NCI-H510A (cell line): ENCODE results near the gene CHST3.

Experiments
- DNase-seq: peaks from one replicate; lab custom pipeline; 2025; lab: John Stamatoyannopoulos, UW

Gene CHST3

GRCh38 chr10:72010234-72010973 is 46.2 kb downstream of the CHST3 start:
- no peak for DNase-seq

GRCh38 chr10:72011016-72011415 is 46.8 kb downstream of the CHST3 start:
- no peak for DNase-seq

DNA sequence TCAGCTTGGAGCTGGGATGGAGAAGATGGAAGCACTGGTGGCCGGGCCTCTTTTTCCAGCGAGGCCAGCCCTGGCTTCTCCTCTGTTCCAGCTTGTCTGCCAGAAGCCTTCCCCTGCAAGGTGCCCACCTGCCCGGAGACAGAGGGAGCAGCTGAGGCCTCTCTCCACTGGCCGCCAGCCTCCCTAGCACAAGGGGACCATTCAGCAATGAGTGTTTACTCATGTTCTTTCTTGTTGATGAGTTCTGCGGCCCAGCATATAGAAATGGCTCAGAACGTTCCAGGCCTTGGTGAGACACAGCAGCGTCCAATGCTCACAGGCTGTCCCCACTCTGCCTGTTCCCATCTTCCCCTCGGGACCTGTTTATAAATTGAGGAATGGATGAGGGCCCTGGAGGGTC is 47.3 kb downstream of the CHST3 start:
- DNase-seq = no peak

GRCh38 chr10:72011976-72012512 is 47.8 kb downstream of the CHST3 start:
- no peak for DNase-seq

- DNase-seq = no peak
Observed at GRCh38 chr10:72012796-72013195, 48.6 kb downstream of the CHST3 start.

- DNase-seq = no peak
Observed at GRCh38 chr10:72013202-72013945, 49.2 kb downstream of the CHST3 start.

DNA sequence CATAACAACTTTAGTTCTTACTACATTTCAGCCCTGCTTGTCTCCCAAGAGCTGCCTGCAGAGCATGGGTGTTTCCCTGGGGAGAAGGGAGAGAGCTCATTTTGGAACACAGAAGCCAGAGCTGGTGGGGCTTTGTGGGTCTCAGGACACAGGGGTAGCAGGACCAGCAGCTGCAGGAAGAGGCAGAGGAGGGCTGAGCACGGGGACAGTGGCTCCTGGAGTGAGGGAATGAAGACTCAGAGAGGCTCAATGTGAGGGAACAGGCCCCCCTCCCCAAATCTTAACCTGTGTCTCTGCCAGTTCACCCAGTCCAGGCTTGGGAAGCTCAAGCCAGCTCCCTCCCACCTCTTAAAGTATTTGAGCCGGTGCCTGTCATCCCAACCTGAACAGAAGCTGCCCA is 50.0 kb downstream of the CHST3 start:
- DNase-seq = no peak

DNA sequence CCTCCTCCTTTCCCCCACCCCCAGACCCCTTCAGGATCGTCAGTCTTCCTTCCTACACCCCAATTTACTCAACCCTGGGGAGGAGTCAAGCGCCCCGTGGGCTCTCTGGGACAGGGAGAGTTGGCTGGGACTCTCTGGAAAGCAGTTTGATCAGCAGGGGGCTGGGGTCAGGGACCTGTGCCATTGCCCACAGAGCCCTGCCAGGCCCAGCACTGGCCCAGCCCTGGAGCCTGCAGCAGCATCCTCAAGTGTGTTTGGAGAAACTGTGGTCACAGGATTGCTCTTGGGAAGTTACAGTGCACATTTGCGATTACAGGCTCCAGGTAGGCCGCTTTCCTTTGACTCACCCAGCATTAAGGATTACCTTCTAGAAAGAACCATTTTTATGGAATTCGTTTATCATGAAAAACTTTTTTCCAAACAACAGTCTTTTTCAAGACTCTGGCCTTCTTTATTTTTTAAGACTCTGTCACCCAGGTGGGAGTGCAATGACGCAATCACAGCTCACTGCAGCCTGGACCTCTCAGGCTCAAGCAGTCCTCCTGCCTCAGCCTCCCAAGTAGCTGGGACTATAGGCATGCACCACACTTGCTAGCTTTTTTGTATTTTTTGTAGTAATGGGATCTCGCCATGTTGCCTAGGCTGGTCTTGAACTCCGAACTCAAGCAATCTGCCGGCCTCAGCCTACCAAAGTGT is 50.7 kb downstream of the CHST3 start:
- DNase-seq = no peak

- DNase-seq = no peak
Observed at GRCh38 chr10:72015841-72016240, 51.6 kb downstream of the CHST3 start.

DNA sequence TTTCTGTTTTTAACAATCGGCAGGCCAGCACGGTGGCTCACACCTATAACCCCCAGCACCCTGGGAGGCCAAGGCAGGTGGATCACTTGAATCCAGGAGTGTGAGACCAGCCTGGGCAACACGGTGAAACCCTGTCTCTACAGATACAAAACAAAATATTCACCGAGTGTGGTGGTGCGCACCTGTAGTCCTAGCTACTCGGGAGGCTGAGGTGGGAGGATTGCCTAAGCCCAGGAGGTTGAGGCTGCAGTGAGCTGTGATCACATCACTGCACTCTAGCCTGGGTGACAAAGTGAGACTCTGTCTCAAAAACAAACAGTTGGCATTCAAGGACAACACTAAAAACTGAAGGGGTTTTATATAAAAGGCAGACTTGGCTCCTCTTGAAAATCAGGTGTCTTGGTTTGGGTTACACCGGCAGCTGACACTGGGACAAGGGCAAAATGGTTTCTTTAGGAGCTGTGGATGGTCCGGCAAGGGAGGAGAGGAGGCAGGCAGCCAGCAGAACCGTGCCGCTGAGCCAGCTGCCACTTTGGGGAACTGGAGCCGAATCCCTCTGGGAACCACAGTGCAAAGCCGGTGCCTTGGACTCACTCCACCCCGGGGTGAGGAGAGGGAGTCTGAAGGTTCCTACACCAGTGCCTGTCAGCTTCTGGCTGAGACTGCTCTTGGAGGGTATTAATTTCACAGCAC is 52.6 kb downstream of the CHST3 start:
- no peak for DNase-seq

DNA sequence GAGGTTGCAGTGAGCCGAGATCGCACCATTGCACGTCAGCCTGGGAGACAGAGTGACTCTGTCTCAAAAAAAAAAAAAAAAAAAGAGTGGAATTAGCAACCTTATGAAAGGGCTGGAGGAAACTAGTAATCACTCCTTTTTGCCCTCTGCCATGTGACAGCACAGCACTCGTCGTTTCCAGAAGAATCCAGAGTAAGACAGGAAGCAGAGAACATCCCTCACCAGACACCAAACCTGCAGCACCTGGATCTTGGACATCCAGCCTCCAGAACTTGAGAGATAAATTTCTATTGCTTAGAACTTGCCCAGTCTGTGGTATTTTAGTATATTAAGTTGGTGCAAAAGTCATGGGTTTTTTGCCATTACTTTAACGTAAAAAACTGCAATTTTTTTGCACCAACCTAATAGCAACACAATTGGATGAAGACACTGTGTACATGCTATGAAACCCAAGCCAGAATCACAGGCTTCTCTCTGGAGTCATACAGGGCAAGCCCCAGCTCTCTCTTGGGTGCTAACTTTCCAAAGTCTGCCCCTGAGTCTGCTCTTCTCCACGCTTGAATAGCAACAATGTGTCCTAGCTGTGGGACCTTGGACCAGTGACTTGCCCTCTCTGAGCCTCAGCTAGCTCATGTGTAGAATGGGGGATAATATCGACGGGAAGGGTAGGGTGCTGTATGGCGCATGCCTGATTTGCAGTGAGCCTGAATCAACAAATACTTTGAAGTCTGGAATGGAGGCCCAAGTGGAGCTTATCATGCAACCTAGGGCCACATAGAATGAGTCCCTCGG is 55.1 kb downstream of the CHST3 start:
- DNase-seq = no peak

DNA sequence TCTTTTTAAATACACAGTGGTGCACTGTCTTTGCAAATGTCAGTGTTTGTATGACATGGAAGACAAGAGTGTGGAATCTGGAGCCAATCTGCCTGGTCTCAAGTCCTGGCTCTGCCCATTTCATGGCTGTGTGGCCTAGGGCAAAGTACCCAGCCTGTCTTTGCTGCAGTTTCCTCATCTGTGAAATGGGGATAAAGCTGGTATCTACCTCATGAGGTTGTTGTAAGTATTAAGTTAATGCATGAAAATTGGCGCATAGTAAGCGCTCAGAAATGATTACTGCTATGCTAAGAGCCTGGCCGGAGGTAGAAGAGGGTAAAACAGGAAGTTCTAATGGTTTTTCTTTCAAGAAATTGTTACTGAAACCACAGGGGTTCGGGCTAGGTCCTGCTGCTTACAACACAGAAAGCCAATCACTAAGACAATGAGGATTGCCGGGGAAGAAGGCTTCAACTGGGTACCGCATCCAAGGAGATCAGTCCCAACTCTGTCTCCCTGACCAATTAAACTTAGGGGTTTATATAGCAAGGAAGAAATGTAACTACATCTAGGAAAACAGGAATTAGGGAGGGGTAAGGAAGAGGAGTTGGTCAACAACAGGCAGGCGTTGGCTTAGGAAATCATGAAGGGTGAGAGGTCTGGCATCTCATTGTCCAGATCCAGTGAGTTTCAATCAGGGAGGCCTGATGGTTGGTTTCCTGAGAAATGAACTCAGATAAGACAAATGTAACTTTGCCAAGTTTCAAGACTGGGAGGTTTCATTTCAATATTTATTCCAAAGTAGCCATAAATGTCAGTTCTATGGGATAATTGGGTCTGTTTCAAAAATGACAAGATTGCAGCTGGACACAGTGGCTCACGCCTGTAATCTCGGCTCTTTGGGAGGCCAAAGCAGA is 57.0 kb downstream of the CHST3 start:
- DNase-seq = no peak

DNA sequence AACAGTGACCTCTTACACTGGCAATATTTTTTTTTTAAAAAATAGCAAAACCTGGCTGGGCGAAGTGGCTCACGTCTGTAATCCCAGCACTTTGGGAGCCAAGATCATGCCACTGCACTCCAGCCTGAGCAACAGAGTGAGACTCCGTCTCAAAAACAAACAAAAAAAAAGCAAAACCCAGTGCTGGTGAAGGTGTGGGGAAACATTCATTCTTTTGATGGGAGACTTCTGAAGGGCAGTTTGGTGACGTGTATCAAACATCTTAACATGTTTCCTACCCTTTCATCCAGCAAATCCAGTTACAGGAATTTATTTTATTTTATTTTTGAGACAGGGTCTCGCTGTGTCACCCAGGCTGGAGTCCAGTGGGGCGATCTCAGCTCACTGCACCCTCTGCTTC is 58.0 kb downstream of the CHST3 start:
- no peak for DNase-seq

DNA sequence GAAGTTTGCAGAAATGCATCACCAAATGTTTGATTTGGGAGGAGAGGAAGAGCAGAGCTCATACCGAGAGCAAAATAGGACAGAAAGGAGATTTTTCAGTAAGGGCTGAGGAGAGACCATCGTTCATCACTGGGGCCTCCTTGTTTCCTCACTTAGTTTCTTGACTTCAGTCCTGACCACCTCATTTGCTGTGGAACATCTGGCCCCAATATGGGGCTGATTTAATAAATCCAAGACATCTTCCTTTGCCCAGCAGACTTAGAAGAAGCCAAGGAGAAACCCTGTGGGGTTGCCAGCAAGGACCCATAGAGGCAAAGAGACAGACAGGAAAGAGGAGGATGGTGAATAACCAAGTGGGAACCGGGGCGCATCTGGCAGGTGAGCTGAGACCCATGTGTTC is 60.4 kb downstream of the CHST3 start:
- DNase-seq = no peak

DNA sequence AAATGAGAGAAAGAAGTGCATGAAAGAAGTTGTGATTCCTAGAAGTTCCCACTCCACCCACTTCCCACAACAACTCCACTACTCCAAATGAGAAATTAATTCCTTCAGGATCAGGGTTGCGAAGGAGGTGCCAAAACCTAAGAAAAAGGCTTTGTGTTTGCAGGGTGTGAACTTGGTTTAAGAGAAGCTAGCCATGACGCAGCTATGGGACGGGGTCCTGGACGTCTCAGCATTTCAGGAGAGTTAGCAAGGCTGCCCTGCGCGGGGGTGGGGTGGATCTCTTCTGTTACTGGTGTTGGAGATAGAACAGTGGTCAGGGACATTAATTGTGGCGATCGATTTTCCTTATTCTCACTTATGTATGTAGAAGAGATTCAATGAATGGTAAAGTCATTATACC is 61.2 kb downstream of the CHST3 start:
- no peak for DNase-seq

DNA sequence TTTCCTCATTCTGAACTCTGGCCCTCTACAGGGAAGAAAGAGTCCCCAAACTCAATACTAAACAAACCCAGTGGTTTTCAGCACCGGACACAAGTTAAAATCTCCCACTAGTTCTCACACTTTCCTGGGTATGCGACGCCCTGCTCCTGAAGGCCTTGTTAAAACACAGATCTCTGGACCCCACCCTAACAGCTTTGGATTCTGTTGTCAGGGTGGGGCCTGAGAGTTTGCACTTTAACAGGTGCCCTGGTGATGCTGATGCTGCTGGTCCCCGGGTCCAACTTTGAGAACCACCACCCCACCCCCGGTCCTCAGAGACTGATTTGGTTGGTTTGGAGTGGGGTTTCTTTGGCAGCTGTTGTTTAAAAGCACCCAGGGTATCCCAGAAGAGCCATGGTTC is 61.6 kb downstream of the CHST3 start:
- no peak for DNase-seq

DNA sequence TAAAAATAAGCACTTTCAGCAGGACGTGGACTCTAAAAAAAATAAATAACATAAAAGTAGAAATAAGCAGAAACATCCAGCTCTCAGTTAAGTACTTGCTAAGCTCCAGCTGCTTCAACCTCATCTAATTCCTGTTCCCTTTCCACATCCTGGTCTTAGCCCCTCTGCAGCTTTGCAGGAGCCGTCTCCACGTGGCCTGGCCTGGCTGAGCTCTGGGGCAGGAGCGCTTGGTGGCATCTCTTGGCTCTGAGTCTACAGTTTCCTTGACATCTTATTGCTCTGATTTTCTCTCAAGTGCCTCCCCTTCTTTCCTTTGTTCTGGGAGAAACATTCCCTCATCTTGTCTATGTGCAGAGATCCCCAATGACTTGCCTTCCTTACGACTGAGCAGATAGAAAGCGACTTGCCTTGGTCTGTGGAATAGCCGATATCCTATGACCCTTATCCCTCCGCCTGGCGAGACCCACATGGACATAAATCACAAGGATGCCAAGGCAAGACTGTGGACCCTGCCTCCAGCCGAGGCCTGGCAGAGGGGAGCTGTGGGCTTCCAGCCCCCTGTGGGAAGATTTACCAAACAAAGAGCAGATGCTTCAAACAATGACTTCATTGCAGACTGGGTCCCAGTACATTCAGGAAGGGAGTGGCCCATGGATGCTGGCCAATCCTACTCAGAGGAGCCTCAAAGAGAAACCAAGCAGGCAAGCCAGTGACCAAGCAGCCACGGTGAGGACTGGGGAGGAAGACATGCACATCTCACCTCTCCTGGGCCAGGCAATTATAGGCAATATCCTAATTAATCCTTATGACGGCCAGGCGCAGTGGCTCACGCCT is 62.3 kb downstream of the CHST3 start:
- no peak for DNase-seq

GRCh38 chr10:72027498-72027897 is 63.3 kb downstream of the CHST3 start:
- no peak for DNase-seq

GRCh38 chr10:72029414-72029813 is 65.2 kb downstream of the CHST3 start:
- no peak for DNase-seq
